H9 (cell line): Measurements from ENCODE around the gene CBFA2T2. TPM values are rescaled to one million over a fixed set of nuclear protein-coding genes. Genes with fewer than 3 reads are reported as not detected.

ENCODE experiments used
- DNase-seq: peaks from one replicate; pipeline ENCODE4 v3.0.0-alpha.2; 2017
- H2AFZ ChIP-seq: one replicate; pipeline ENCODE4 v1.6.1; 2013; ENCODE audit warnings: mild to moderate bottlenecking, low read length, control low read depth, moderate library complexity
- H2AK5ac ChIP-seq: 2 replicates; pipeline ENCODE4 v1.6.1; 2013; ENCODE audit warnings: low read length, control low read depth, mixed read lengths; ENCODE audit not compliant: insufficient read length
- H2BK120ac ChIP-seq: one replicate; pipeline ENCODE4 v1.6.1; 2013; ENCODE audit warnings: low read depth, mild to moderate bottlenecking, low read length, control low read depth, inconsistent platforms; ENCODE audit not compliant: poor library complexity, severe bottlenecking
- H2BK12ac ChIP-seq: 2 replicates; pipeline ENCODE4 v1.6.1; 2013; ENCODE audit warnings: low read length, control low read depth, mixed read lengths, low read depth; ENCODE audit not compliant: insufficient read length
- H2BK15ac ChIP-seq: 2 replicates; pipeline ENCODE4 v1.6.1; 2013; ENCODE audit warnings: low read depth, low read length, control low read depth
- H2BK20ac ChIP-seq: one replicate; pipeline ENCODE4 v1.6.1; 2013; ENCODE audit warnings: low read depth, mild to moderate bottlenecking, low read length, control low read depth, inconsistent platforms; ENCODE audit not compliant: poor library complexity, severe bottlenecking
- H2BK5ac ChIP-seq: 2 replicates; pipeline ENCODE4 v1.6.1; 2013; ENCODE audit warnings: low read length, control low read depth, mixed read lengths; ENCODE audit not compliant: insufficient read length
- H3K14ac ChIP-seq: 2 replicates; pipeline ENCODE4 v1.6.1; 2013; ENCODE audit warnings: low read length, control low read depth; ENCODE audit not compliant: insufficient read depth
- H3K18ac ChIP-seq: 2 replicates; pipeline ENCODE4 v1.6.1; 2013; ENCODE audit warnings: low read depth, mild to moderate bottlenecking, mixed read lengths, low read length, control low read depth; ENCODE audit not compliant: insufficient read length
- H3K23ac ChIP-seq: 2 replicates; pipeline ENCODE4 v1.6.1; 2013; ENCODE audit warnings: low read length, control low read depth, mixed read lengths, low read depth; ENCODE audit not compliant: insufficient read length
- H3K23me2 ChIP-seq: 2 replicates; pipeline ENCODE4 v1.6.1; 2013; ENCODE audit warnings: low read depth, mild to moderate bottlenecking, mixed read lengths, low read length, control low read depth; ENCODE audit not compliant: insufficient read length, poor library complexity, severe bottlenecking
- H3K27ac ChIP-seq: 2 replicates; pipeline ENCODE4 v1.5.1; 2013; ENCODE audit warnings: low read length, control low read depth, mixed read lengths, low read depth; ENCODE audit not compliant: insufficient read length
- H3K27me3 ChIP-seq: 2 replicates; pipeline ENCODE4 v1.6.1; 2013; ENCODE audit warnings: low read length, control low read depth, inconsistent platforms; ENCODE audit not compliant: insufficient read depth
- H3K4ac ChIP-seq: 2 replicates; pipeline ENCODE4 v1.6.1; 2013; ENCODE audit warnings: low read depth, mild to moderate bottlenecking, control low read depth, inconsistent platforms, low read length, moderate library complexity
- H3K4me1 ChIP-seq: 2 replicates; pipeline ENCODE4 v1.6.1; 2013; ENCODE audit warnings: low read length, control low read depth, inconsistent platforms; ENCODE audit not compliant: insufficient read depth
- H3K4me2 ChIP-seq: 2 replicates; pipeline ENCODE4 v1.6.1; 2013; ENCODE audit warnings: low read length, control low read depth, mixed read lengths; ENCODE audit not compliant: insufficient read length, insufficient read depth
- H3K56ac ChIP-seq: 2 replicates; pipeline ENCODE4 v1.6.1; 2013; ENCODE audit warnings: low read depth, mild to moderate bottlenecking, mixed read lengths, low read length, control low read depth; ENCODE audit not compliant: insufficient read length
- H3K79me1 ChIP-seq: 2 replicates; pipeline ENCODE4 v1.6.1; 2013; ENCODE audit warnings: low read depth, mild to moderate bottlenecking, moderate library complexity, low read length, control low read depth, inconsistent platforms; ENCODE audit not compliant: insufficient read depth, poor library complexity, severe bottlenecking
- H3K79me2 ChIP-seq: 2 replicates; pipeline ENCODE4 v1.6.1; 2013; ENCODE audit warnings: low read length, control low read depth, inconsistent platforms; ENCODE audit not compliant: insufficient read depth
- H3K9ac ChIP-seq: 2 replicates; pipeline ENCODE4 v1.6.1; 2013; ENCODE audit warnings: low read length, control low read depth, mixed read lengths; ENCODE audit not compliant: insufficient read length; ENCODE audit errors: extremely low read depth
- H3K9me3 ChIP-seq: one replicate; pipeline ENCODE4 v1.6.1; 2013; ENCODE audit warnings: low read depth, low read length, inconsistent platforms; ENCODE audit not compliant: control insufficient read depth
- H3T11ph ChIP-seq: one replicate; pipeline ENCODE4 v1.6.1; 2013; ENCODE audit warnings: mild to moderate bottlenecking, low read length, control low read depth, inconsistent platforms
- H4K20me1 ChIP-seq: one replicate; pipeline ENCODE4 v1.6.1; 2013; ENCODE audit not compliant: control insufficient read depth, insufficient read length, insufficient read depth
- H4K5ac ChIP-seq: 2 replicates; pipeline ENCODE4 v1.6.1; 2013; ENCODE audit warnings: low read depth, mild to moderate bottlenecking, mixed read lengths, low read length, control low read depth; ENCODE audit not compliant: insufficient read length
- H4K8ac ChIP-seq: replicated peaks from 2 replicates; pipeline ENCODE4 v1.6.1; 2013; ENCODE audit warnings: low read length, control low read depth, mixed read lengths, low read depth; ENCODE audit not compliant: insufficient read length
- H4K91ac ChIP-seq: 2 replicates; pipeline ENCODE4 v1.6.1; 2013; ENCODE audit warnings: low read depth, mild to moderate bottlenecking, moderate library complexity, mixed read lengths, low read length, control low read depth; ENCODE audit not compliant: insufficient read length
- H3K27ac Mint-ChIP-seq, 3 experiments: 2 replicates in 2 of 3; 3 replicates in 1 of 3; pipeline ENCODE4 v1.8.0; 2020 to 2021; ENCODE audit warnings: mixed read lengths in 3 of 3, mild to moderate bottlenecking in 1 of 3, moderate library complexity in 1 of 3
- H3K27me3 Mint-ChIP-seq: 2 replicates; pipeline ENCODE4 v1.8.0; 2021; ENCODE audit warnings: low read depth, mild to moderate bottlenecking, moderate library complexity, mixed read lengths
- H3K36me3 Mint-ChIP-seq, 3 experiments: 2 replicates in 2 of 3; 3 replicates in 1 of 3; pipeline ENCODE4 v1.8.0; 2020 to 2021; ENCODE audit warnings: low read depth in 3 of 3, mixed read lengths in 3 of 3; ENCODE audit not compliant: insufficient read depth in 1 of 3
- H3K4me1 Mint-ChIP-seq, 2 experiments: 2 replicates each; pipeline ENCODE4 v1.8.0; 2020; ENCODE audit warnings: mixed read lengths in 2 of 2
- H3K4me3 Mint-ChIP-seq, 2 experiments: 2 replicates in 1 of 2; 3 replicates in 1 of 2; pipeline ENCODE4 v1.8.0; 2020 to 2021; ENCODE audit warnings: mild to moderate bottlenecking in 2 of 2, mixed read lengths in 2 of 2, moderate library complexity in 1 of 2
- H3K9me3 Mint-ChIP-seq, 2 experiments: 2 replicates in 1 of 2; 3 replicates in 1 of 2; pipeline ENCODE4 v1.8.0; 2020; ENCODE audit warnings: mild to moderate bottlenecking in 2 of 2, mixed read lengths in 2 of 2, moderate library complexity in 1 of 2
- WGBS: extraction: QIAGEN DNeasy Blood & Tissue Kit; methylation state at CpG from one replicate; pipeline ENCODE4 v1.1.7; 2013; ENCODE audit warnings: missing lambda C conversion rate, low lambda C conversion rate, mixed read lengths; ENCODE audit not compliant: insufficient read length; ENCODE audit errors: extremely low coverage; 5-methylcytosine and 5-hydroxymethylcytosine counted together
- total RNA-seq: library from RNA; stranded (reverse); gene quantifications from 2 replicates; pipeline ENCODE4 v1.2.1, GENCODE V29; 2021
- TF ChIP-seq, protein P1 (sequence below): fragments of 200-600 bp; sonication (generic); conservative IDR thresholded peaks from 3 replicates; pipeline ENCODE4 v1.8.0; 2021; ENCODE audit warnings: antibody characterized with exemption, mild to moderate bottlenecking

CBFA2T2 gene
- total RNA-seq, 1 experiment from 2014 or later = 11.2 TPM

DNA sequence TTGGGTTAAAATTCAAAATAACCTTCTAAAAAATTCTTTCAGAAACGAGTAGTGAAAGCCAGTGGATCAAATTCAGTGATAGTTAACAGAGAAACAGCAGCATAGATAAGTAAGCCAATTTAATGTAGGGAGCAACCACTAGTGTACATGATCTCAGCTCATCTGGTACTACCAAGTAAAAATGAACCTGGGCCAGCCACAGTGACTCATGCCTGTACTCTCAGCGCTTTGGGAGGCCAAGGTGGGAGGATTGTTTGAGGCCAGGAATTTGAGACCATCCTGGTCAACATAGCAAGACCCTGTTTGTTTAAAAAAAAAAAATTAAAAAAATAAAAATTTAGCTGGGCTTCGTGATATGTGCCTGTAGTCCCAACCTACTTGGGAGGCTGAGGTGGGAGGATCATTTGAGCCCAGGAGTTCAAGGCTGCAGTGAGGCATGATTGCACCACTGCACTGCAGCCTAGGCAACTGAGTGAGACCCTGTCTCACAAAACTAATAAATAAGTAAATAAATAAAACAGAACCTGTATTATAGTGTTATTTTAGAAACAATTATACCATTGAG, 32.4 kb downstream of the CBFA2T2 start:
- Mint-ChIP-seq H3K27ac (no peak overlapping the region), H3K9me3 (no peaks in the 10 kb centered on the region), H3K36me3 (peaks cover 4 to 8% (median 8%) of the 10 kb centered on the region in 3 experiments; a peak in 5 of 7 replicates), H3K4me1 (peaks cover 11 to 12% of the 10 kb centered on the region in 2 experiments), H3K4me3 (no peak overlapping the region), H3K27me3 (no peaks in the 10 kb centered on the region; the same call in 1 of the 2 replicates)
- H3K9ac ChIP-seq = no peak overlapping the region
- H2AK5ac ChIP-seq = no peak overlapping the region
- H3K27ac ChIP-seq = no peak overlapping the region
- no peaks in the 10 kb centered on the region for H3K79me2 ChIP-seq
- H4K20me1 ChIP-seq = no peaks in the 10 kb centered on the region
- no peaks in the 10 kb centered on the region for H3K79me1 ChIP-seq
- H4K5ac ChIP-seq = no peak overlapping the region
- no peak overlapping the region for H3K56ac ChIP-seq
- H4K91ac ChIP-seq = no peak overlapping the region
- no peaks in the 10 kb centered on the region; the same call in 1 of the 2 replicates for H3K4me1 ChIP-seq
- H2BK5ac ChIP-seq = no peak overlapping the region
- no peak overlapping the region for H2BK12ac ChIP-seq
- no peak overlapping the region for H2AFZ ChIP-seq
- H3K27me3 ChIP-seq = no peaks in the 10 kb centered on the region
- no peak overlapping the region for H2BK120ac ChIP-seq
- no peak overlapping the region for H3K4ac ChIP-seq
- no peak overlapping the region for H3K18ac ChIP-seq
- no peak overlapping the region for H2BK15ac ChIP-seq
- H4K8ac ChIP-seq = no peak overlapping the region
- no peak overlapping the region for H2BK20ac ChIP-seq
- no peak overlapping the region for H3K14ac ChIP-seq
- DNase-seq = no peak
- TF ChIP-seq, protein P1, sequence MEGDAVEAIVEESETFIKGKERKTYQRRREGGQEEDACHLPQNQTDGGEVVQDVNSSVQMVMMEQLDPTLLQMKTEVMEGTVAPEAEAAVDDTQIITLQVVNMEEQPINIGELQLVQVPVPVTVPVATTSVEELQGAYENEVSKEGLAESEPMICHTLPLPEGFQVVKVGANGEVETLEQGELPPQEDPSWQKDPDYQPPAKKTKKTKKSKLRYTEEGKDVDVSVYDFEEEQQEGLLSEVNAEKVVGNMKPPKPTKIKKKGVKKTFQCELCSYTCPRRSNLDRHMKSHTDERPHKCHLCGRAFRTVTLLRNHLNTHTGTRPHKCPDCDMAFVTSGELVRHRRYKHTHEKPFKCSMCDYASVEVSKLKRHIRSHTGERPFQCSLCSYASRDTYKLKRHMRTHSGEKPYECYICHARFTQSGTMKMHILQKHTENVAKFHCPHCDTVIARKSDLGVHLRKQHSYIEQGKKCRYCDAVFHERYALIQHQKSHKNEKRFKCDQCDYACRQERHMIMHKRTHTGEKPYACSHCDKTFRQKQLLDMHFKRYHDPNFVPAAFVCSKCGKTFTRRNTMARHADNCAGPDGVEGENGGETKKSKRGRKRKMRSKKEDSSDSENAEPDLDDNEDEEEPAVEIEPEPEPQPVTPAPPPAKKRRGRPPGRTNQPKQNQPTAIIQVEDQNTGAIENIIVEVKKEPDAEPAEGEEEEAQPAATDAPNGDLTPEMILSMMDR = no peak
- H3T11ph ChIP-seq = no peak overlapping the region
- H3K9me3 ChIP-seq = no peaks in the 10 kb centered on the region
- no peak overlapping the region for H3K23ac ChIP-seq
- H3K23me2 ChIP-seq = no peaks in the 10 kb centered on the region
- no CpG with 5 or more reads among the region's 3 CpGs for WGBS
- no peak overlapping the region for H3K4me2 ChIP-seq
